Body of pancreas (tissue), 4 donors: ENCODE measurements around the gene TTF2.

Experiments used
- CTCF ChIP-seq, 7 experiments: fragments of 450-650 bp in 4 of 7; fragments of 200-600 bp in 3 of 7; sonication (generic) in 3 of 7; IDR thresholded peaks; one replicate each; pipeline ENCODE4 v1.5.1; 2016 to 2019; ENCODE audit warnings: antibody characterized with exemption in 7 of 7
- POLR2A ChIP-seq, 3 donors: fragments of 450-650 bp; IDR thresholded peaks; one replicate each; pipeline ENCODE4 v1.6.1; 2016; ENCODE audit warnings: antibody characterized with exemption in 3 of 3, mild to moderate bottlenecking in 2 of 3

- TF ChIP-seq CTCF (IDR thresholded peaks at IDR 0.05) (no peak), POLR2A (IDR thresholded peaks at IDR 0.05) (no peak)
Observed at GRCh38 chr1:117058810-117059209, 1.3 kb upstream of the TTF2 start.
